GM18868 (cell line): ENCODE measurements around the gene UGT1A8.

ENCODE experiments used
- ATAC-seq: cut with Tn5 transposase; IDR thresholded peaks from one replicate; pipeline ENCODE4 v1.9.1; 2021; ENCODE audit warnings: mild to moderate bottlenecking, moderate library complexity; ENCODE audit not compliant: unreplicated experiment

The UGT1A8 gene

GRCh38 chr2:233816771-233817170, 199.3 kb downstream of the UGT1A8 start:
- ATAC-seq = no peak

- no peak for ATAC-seq
These were observed 200.0 kb downstream of the UGT1A8 start for GRCh38 chr2:233817361-233817911.

DNA sequence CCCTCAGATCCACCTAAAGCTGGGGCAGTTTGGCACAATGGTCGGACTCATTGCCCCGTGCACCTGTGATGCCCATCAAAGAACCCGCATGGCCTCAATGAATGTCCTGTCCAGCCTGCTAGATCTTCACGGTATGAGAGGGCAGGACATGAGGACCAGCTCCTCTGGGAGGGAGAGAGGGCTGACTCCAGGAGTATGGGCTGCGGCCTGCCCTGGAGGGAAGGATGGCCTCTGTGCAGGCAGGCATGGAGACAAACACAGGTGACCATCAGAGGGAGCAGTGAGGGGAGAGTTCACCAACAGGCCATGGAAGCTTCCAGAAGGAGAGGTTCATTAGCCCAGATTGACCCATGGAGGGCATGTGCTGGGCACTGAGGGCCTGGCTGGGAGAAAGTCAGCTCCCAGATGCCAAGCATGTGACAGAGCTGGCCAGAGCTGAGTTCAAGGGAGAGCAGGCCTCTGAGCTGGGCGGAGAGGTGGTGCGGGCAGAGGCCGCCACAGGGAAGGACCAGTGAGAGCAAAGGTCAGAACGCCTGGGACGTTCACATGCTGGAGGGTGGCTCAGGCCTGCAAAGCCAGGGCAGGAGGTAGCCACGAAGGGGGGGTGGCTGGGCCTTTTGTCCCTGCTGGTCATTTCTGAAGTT, 200.7 kb downstream of the UGT1A8 start:
- no peak for ATAC-seq

DNA sequence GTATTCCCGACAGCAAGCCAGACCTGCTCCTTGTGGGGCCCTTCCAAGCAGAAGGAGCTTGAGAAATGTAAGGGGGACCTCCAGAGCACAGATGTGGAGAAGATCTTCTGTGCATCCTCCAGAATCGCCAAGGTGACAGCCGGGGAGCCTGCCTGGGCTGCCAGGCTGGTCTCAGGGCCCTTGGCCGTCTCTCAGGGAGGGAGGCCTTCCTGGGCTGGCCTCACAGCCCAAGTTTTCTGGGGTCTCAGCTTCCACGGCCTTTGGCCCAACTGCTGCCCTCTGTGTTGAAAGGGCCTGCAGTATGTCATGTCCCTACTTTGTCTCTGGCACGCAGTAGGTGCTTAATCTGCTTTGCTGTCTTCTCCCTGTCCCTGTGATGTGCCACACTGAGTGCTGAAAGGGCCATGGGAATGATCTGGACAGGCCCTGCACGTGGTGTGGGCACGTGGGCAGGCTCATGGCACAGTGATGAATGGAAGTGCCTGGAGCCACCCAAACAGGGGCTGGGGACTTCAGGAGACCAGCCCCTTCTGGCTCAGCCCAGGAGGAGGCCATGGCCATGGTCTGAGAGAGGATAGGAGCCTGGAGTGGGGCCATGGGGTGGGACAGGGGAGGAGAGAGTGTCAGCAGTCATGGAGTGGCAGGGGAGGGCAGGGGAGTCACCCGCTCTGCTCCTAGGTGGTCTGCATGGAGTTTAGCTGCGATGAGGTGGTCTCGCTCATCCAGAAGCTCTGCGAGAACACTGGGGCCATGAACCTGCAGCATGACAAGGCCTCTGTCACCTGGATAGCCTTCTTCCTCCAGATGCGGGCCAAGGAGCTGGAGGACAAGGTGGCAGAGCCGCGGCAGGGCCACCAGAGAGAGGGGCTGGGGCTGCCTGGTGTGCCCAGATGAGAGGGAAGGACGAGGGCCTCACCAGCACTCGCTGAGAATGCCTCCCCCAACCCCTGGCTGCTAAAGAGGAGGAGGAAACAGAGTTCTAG, 201.5 kb downstream of the UGT1A8 start:
- no peak for ATAC-seq

GRCh38 chr2:233819884-233820773, 202.7 kb downstream of the UGT1A8 start:
- ATAC-seq = no peak

GRCh38 chr2:233820774-233821105, 203.3 kb downstream of the UGT1A8 start:
- no peak for ATAC-seq

GRCh38 chr2:233821196-233821595, 203.8 kb downstream of the UGT1A8 start:
- ATAC-seq = no peak

GRCh38 chr2:233821709-233822100, 204.3 kb downstream of the UGT1A8 start:
- ATAC-seq = no peak

DNA sequence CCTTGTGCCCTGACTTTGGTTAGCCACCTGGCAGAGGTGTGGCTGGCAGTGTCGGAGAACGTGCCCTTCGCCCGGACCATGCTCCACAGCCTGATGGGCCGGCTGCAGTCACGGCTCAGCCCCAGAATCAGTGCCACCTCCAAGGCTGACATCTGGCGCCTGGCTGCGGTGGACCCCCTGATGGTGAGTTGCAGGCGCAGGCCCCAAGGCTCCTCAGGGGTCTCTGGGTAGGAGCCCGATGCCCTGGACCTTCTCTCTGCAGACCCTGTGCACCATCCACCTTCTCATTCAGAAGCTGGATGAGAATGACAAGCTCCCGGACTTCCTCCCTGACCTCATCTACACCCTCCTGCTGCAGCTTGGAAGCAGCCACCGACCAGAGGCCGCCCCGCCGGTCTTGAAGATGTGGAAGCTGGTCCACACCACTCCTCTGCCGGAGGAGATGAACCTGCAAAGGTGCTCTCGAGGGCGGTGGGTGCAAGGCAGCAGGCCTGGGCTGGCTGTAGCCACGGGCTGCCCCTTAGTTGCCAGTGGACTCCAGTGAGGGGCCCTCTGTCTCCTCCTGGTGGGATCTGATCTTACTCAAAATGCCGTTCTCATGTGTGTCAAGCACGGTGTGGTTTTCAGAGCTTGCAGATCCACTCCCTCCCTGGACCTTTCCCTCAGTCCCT, 204.8 kb downstream of the UGT1A8 start:
- no peak for ATAC-seq
